Fibroblast of skin of right quadriceps (primary cell): ENCODE measurements around the gene FBXO3.
"Not testable (repeated sequence)": the region's sequence is repeated elsewhere in the genome, so short reads cannot be mapped to it uniquely, and the experiment has no call there.

Experiments
- DNase-seq: peaks from one replicate; pipeline ENCODE4 v3.0.0-alpha.2; 2013

Gene FBXO3

GRCh38 chr11:33724644-33725035, 49.7 kb downstream of the FBXO3 start:
- DNase-seq, result peak; percentile 35

- DNase-seq, result peak; percentile 94
Observed at GRCh38 chr11:33723238-33723881, 51.0 kb downstream of the FBXO3 start.

- peak; percentile 71 for DNase-seq
Observed at GRCh38 chr11:33722590-33723234, 51.6 kb downstream of the FBXO3 start.

GRCh38 chr11:33721984-33722383, 52.3 kb downstream of the FBXO3 start:
- no peak for DNase-seq

GRCh38 chr11:33721426-33721825, 52.9 kb downstream of the FBXO3 start:
- DNase-seq, result peak; percentile 75

GRCh38 chr11:33719587-33719986, 54.7 kb downstream of the FBXO3 start:
- no peak for DNase-seq

GRCh38 chr11:33718440-33718839, 55.9 kb downstream of the FBXO3 start:
- no peak for DNase-seq

GRCh38 chr11:33716243-33716642, 58.1 kb downstream of the FBXO3 start:
- DNase-seq, result no peak

- no peak for DNase-seq
Observed at GRCh38 chr11:33713856-33714398, 60.4 kb downstream of the FBXO3 start.

- no peak for DNase-seq
Observed at GRCh38 chr11:33713151-33713855, 61.0 kb downstream of the FBXO3 start.

- no peak for DNase-seq
Observed at GRCh38 chr11:33712436-33712835, 61.9 kb downstream of the FBXO3 start.

- DNase-seq, result no peak
Observed at GRCh38 chr11:33709466-33709865, 64.9 kb downstream of the FBXO3 start.

- DNase-seq, result no peak
Observed at GRCh38 chr11:33708985-33709384, 65.3 kb downstream of the FBXO3 start.

- not testable (repeated sequence) for DNase-seq
Observed at GRCh38 chr11:33707831-33708230, 66.5 kb downstream of the FBXO3 start.

GRCh38 chr11:33706966-33707365, 67.4 kb downstream of the FBXO3 start:
- no peak for DNase-seq

- DNase-seq, result no peak
Observed at GRCh38 chr11:33706546-33706945, 67.8 kb downstream of the FBXO3 start.

- no peak for DNase-seq
Observed at GRCh38 chr11:33704240-33705002, 69.9 kb downstream of the FBXO3 start.

- no peak for DNase-seq
Observed at GRCh38 chr11:33703788-33704187, 70.5 kb downstream of the FBXO3 start.

- DNase-seq, result no peak
Observed at GRCh38 chr11:33703234-33703633, 71.1 kb downstream of the FBXO3 start.

- DNase-seq, result peak; percentile 48
Observed at GRCh38 chr11:33701302-33702230, 72.8 kb downstream of the FBXO3 start.

- peak; percentile 97 for DNase-seq
Observed at GRCh38 chr11:33700502-33701271, 73.6 kb downstream of the FBXO3 start, which contains the start of gene C11orf91. TSS of gene C11orf91 (minus strand) at chr11:33700826. CDS start at chr11:33700740, 86 bp downstream.
